HUES48 (cell line): ENCODE data around the gene ATG101.

Experiments
- H3K27ac ChIP-seq: one replicate; pipeline ENCODE4 v1.7.0; 2013; ENCODE audit warnings: low read depth, low read length, inconsistent platforms
- H3K27me3 ChIP-seq: 2 replicates; pipeline ENCODE4 v1.6.1; 2013; ENCODE audit warnings: mild to moderate bottlenecking, low read length; ENCODE audit not compliant: control insufficient read depth, insufficient read depth
- H3K36me3 ChIP-seq: 2 replicates; pipeline ENCODE4 v1.6.1; 2013; ENCODE audit warnings: low read length; ENCODE audit not compliant: control insufficient read depth, insufficient read depth
- H3K4me1 ChIP-seq: 2 replicates; pipeline ENCODE4 v1.6.1; 2013; ENCODE audit warnings: mild to moderate bottlenecking, low read length; ENCODE audit not compliant: control insufficient read depth, insufficient read depth
- H3K4me3 ChIP-seq: 2 replicates; pipeline ENCODE4 v1.5.1; 2013; ENCODE audit warnings: mild to moderate bottlenecking, low read depth, low read length
- H3K9ac ChIP-seq: 2 replicates; pipeline ENCODE4 v1.6.1; 2013; ENCODE audit warnings: mild to moderate bottlenecking, low read depth, low read length, moderate library complexity
- H3K9me3 ChIP-seq: 2 replicates; pipeline ENCODE4 v1.6.1; 2013; ENCODE audit warnings: low read length; ENCODE audit not compliant: control insufficient read depth, insufficient read depth

ATG101 gene

GRCh38 chr12:52069327-52070184 lies at the start of gene ATG101:
Gene ATG101 (plus strand): TSS chr12:52069978. CDS start chr12:52073651, 3,673 bp downstream.
- Histone ChIP-seq H3K4me3 (peak within 1 kb of the TSS; percentile 83), H3K4me1 (peaks cover 7% of the 10 kb centered on the region), H3K36me3 (peaks cover 27% of the 10 kb centered on the region)

DNA sequence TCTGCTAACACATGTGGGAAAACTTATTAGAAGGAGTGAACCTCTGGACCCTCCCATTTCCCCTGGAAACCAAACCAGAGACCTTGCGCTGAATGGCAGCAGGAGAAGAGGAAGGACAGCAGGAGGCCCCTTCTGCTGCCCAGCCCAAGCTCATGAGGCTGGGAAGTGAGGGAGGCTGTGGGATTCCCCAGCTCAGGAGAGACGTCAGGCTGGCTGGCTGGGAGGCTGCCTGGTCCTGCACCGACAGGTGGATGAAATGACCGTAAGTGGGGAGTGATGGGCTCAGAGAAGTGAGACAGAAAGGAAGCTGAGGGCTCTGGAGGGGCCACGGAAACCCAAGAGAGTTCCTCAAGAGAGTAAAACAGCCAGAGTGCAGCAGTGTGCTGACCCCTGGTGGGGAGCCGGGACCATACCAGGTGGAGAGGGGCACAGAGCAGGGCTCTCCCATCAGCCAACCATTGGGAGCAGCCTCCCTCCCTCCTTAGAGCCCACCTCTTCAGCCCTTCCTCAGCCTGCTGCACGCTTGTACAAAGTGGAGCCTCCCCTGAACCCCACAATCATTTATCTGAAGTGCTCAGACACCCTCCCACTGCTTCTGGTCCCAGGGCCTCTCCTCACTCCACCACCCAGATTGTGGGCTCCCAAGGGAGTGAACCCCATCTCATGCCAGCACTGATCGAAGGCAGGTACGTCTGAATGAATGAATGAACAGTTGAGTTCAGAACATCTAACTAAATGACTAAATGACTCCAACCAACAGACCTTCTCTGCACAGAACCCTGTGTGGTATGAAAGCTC lies 49.0 kb upstream of the ATG101 start:
- no peaks in the 10 kb centered on the region for H3K9me3 ChIP-seq
- no peaks in the 10 kb centered on the region for H3K36me3 ChIP-seq
- H3K27ac ChIP-seq, result no peak overlapping the region
- no peak overlapping the region for H3K9ac ChIP-seq
- H3K4me3 ChIP-seq, result peak overlapping the region; percentile 43; the same call in 1 of the 2 replicates
- H3K4me1 ChIP-seq, result peaks cover 9% of the 10 kb centered on the region; the same call in 1 of the 2 replicates
- H3K27me3 ChIP-seq, result peaks cover 58% of the 10 kb centered on the region

More at GRCh38 chr12:52069327-52070184, at the start of gene ATG101:
- Histone ChIP-seq H3K9me3 (no peaks in the 10 kb centered on the region), H3K9ac (peak within 1 kb of the TSS; percentile 96), H3K27ac (peak within 1 kb of the TSS; percentile 90), H3K27me3 (no peaks in the 10 kb centered on the region)

- H3K27me3 ChIP-seq, result peaks cover 40% of the 10 kb centered on the region
- H3K4me3 ChIP-seq, result peak overlapping the region; percentile 61
- H3K4me1 ChIP-seq, result peaks cover 13% of the 10 kb centered on the region; the same call in 1 of the 2 replicates
- no peak overlapping the region for H3K27ac ChIP-seq
- no peaks in the 10 kb centered on the region for H3K9me3 ChIP-seq
- no peak overlapping the region for H3K9ac ChIP-seq
- H3K36me3 ChIP-seq, result no peaks in the 10 kb centered on the region
Observed at GRCh38 chr12:52022841-52023181, 47.0 kb upstream of the ATG101 start.

DNA sequence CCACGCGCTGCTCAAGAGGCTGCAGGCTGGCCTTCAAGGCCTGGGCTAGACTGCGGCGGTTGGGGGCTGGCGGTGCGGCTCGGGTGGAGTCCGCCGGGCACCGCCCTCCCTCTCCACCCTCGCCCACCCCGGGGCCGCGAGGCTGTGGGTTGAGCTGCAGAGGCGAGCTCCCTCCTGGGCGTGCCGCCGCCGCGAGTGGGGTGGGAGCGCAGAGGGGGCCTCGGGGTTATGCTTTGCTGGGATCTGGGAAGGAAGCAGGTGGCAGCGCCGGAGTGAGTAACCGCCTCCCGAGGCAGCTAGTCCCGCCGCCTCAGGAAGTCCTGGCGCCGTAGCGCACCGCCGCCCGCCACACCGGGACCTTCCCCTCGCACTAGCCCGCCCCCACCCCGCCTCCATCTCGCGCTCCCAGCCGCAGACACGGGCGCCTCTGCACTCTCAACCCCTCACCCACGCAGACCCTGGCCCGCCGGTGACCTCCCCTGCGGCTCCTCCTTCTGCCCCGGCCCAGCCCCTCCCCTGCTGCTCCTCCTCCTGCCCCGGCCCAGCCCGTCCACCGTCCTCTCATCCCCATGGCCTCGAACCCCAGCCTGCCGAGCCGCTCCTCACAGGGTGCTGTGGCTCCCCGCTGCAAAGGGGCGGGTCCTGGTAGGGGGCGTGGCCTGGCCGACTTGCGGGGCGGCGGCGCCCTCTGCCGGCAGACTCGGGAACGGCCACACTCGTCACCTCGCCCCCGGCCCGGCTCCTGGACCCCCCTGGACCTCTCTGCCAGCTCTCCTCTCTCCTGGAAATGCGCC lies 46.4 kb upstream of the ATG101 start:
- Histone ChIP-seq H3K27ac (no peak overlapping the region), H3K27me3 (peaks cover 40% of the 10 kb centered on the region), H3K4me1 (peaks cover 13% of the 10 kb centered on the region; the same call in 1 of the 2 replicates), H3K36me3 (no peaks in the 10 kb centered on the region), H3K9ac (no peak overlapping the region), H3K9me3 (no peaks in the 10 kb centered on the region), H3K4me3 (peak overlapping the region; percentile 61)

GRCh38 chr12:52023976-52024688 lies 45.6 kb upstream of the ATG101 start:
- peak overlapping the region; percentile 61; the same call in 1 of the 2 replicates for H3K4me3 ChIP-seq
- H3K27me3 ChIP-seq, result peaks cover 40% of the 10 kb centered on the region
- H3K9me3 ChIP-seq, result no peaks in the 10 kb centered on the region
- peaks cover 13% of the 10 kb centered on the region; the same call in 1 of the 2 replicates for H3K4me1 ChIP-seq
- no peak overlapping the region for H3K27ac ChIP-seq
- no peaks in the 10 kb centered on the region for H3K36me3 ChIP-seq
- no peak overlapping the region for H3K9ac ChIP-seq

DNA sequence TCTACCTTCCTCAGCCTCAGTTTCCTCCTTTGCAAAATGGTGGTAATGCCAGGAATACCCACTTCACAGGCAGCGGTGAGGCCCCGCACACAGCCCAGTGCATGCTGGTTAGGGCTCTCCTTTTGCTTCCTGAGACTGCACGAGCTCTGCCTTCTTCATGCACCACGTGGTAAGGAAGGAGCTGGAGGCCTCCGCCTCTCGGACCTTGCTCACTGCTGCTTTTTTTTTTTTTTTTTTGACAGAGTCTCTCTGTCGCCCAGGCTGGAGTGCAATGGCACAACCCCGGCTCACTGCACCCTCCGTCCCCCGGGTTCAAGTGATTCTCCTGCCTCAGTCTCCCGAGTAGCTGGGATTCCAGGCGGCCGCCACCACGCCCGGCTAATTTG lies 44.9 kb upstream of the ATG101 start:
- H3K4me3 ChIP-seq, result no peak overlapping the region
- no peaks in the 10 kb centered on the region for H3K9me3 ChIP-seq
- H3K36me3 ChIP-seq, result no peaks in the 10 kb centered on the region
- H3K9ac ChIP-seq, result no peak overlapping the region
- no peak overlapping the region for H3K27ac ChIP-seq
- H3K27me3 ChIP-seq, result peaks cover 40% of the 10 kb centered on the region
- H3K4me1 ChIP-seq, result peaks cover 19% of the 10 kb centered on the region

GRCh38 chr12:52026263-52026662 lies 43.5 kb upstream of the ATG101 start:
- Histone ChIP-seq H3K27ac (no peak overlapping the region), H3K4me3 (no peak overlapping the region), H3K36me3 (no peaks in the 10 kb centered on the region), H3K4me1 (peaks cover 17% of the 10 kb centered on the region), H3K27me3 (peaks cover 33% of the 10 kb centered on the region), H3K9ac (no peak overlapping the region), H3K9me3 (no peaks in the 10 kb centered on the region)

DNA sequence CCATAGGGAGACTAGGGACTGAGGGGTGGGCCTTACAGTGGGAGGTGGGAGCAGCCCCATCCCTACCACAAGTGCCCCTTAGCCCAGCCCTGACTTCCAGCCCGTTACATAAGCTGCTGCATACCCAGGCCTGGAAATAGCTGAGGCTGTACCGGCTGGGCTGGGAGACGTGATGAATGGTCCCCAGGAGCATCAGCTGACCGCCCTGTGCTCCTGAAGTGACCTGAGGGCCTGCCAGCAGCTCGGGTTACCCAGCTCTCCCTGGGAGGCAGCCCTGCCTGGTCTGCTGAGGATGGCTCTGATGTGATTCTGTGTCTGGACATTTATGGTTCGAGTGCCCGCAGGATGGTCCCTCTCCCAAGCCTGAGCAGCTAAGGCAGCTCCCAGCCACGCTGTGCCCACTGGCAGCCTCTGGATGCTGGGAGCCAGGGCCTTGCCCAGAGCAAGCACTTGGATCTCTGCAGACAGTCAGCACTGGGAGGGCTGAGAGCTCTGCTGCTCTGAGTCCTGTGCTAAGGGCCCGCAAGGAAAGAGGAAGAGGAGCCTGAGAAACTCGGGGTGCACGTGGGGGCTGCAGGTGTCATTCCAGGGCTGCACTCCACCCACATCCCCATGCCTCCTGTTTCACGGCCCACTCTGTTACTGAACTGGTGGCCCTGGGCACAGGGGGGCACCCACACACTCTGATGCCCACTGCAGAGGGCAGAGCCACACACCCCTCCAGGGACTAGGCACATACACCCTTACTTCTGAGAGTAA lies 42.5 kb upstream of the ATG101 start:
- Histone ChIP-seq H3K36me3 (no peaks in the 10 kb centered on the region), H3K4me3 (no peak overlapping the region), H3K9ac (no peak overlapping the region), H3K27ac (no peak overlapping the region), H3K9me3 (no peaks in the 10 kb centered on the region), H3K27me3 (peaks cover 28% of the 10 kb centered on the region), H3K4me1 (peaks cover 18% of the 10 kb centered on the region)

DNA sequence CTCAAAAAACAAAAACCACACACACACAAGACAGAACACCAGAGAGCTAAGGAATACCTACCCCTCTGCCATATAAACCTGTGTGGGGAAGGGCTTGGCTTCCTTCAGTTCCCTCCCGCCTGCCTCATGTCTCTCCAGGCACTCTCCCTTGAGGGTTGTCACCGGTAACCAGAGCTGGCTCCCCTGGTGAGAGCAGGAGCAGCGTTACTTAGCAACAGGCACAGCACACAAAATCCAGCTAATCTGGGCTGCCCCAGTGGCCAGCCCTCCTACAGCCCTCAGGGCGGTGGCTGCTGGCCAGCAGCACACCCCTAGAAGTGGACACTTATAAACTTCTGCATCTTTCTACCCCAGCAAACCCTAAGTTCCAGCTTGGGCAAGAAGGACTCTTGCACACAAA lies 40.1 kb upstream of the ATG101 start:
- Histone ChIP-seq H3K27me3 (peaks cover 21% of the 10 kb centered on the region), H3K4me3 (no peak overlapping the region), H3K9ac (no peak overlapping the region), H3K9me3 (no peaks in the 10 kb centered on the region), H3K27ac (peak overlapping the region; percentile 35), H3K4me1 (peaks cover 24% of the 10 kb centered on the region), H3K36me3 (no peaks in the 10 kb centered on the region)
